DOHH2 (cell line): ENCODE results near the gene PRDM10.

ENCODE experiments used
- H3F3A ChIP-seq: fragments of 200-600 bp; sonication (generic), shearing (Covaris generic); 2 replicates; pipeline ENCODE4 v1.6.0; 2016; ENCODE audit warnings: antibody characterized with exemption, mild to moderate bottlenecking; ENCODE audit not compliant: control insufficient read depth, insufficient read depth
- H3K27ac ChIP-seq: fragments of 200-600 bp; sonication (generic); 2 replicates; pipeline ENCODE4 v1.5.1; 2014; ENCODE audit warnings: low read depth, mild to moderate bottlenecking, low read length, moderate library complexity
- H3K27me3 ChIP-seq: fragments of 200-600 bp; sonication (generic); 2 replicates; pipeline ENCODE4 v1.6.1; 2014; ENCODE audit warnings: mild to moderate bottlenecking, low read length, mixed read lengths; ENCODE audit not compliant: control insufficient read depth
- H3K36me3 ChIP-seq: fragments of 200-600 bp; sonication (generic); 2 replicates; pipeline ENCODE4 v1.6.1; 2014; ENCODE audit warnings: mild to moderate bottlenecking, low read length, moderate library complexity, mixed read lengths; ENCODE audit not compliant: control insufficient read depth
- H3K4me1 ChIP-seq: fragments of 200-600 bp; sonication (generic); 2 replicates; pipeline ENCODE4 v1.6.1; 2014; ENCODE audit warnings: mild to moderate bottlenecking, low read length, mixed read lengths; ENCODE audit not compliant: control insufficient read depth
- H3K4me2 ChIP-seq: fragments of 200-600 bp; sonication (generic); 2 replicates; pipeline ENCODE4 v1.6.0; 2014; ENCODE audit warnings: mild to moderate bottlenecking, low read length, moderate library complexity
- H3K4me3 ChIP-seq: fragments of 200-600 bp; sonication (generic); 2 replicates; pipeline ENCODE4 v1.5.1; 2014; ENCODE audit warnings: mild to moderate bottlenecking, low read length, mixed read lengths
- H3K79me2 ChIP-seq: fragments of 200-600 bp; sonication (generic); 2 replicates; pipeline ENCODE4 v1.6.1; 2014; ENCODE audit warnings: mild to moderate bottlenecking, low read length, mixed read lengths; ENCODE audit not compliant: control insufficient read depth
- H3K9me2 ChIP-seq: fragments of 200-600 bp; sonication (generic); replicated peaks from 2 replicates; pipeline ENCODE4 v1.6.1; 2014; ENCODE audit warnings: mild to moderate bottlenecking, low read length, mixed read lengths; ENCODE audit not compliant: control insufficient read depth
- H3K9me3 ChIP-seq: fragments of 200-600 bp; sonication (generic); 2 replicates; pipeline ENCODE4 v1.6.1; 2014; ENCODE audit warnings: antibody characterized with exemption, low read length, mixed read lengths; ENCODE audit not compliant: control insufficient read depth, insufficient read depth
- H4K20me1 ChIP-seq: fragments of 200-600 bp; sonication (generic); 2 replicates; pipeline ENCODE4 v1.6.0; 2014; ENCODE audit warnings: low read depth, mild to moderate bottlenecking, antibody characterized with exemption, low read length, moderate library complexity; ENCODE audit not compliant: control insufficient read depth, insufficient read depth
- CTCF ChIP-seq: fragments of 200-600 bp; sonication (generic); IDR thresholded peaks from one replicate; pipeline ENCODE4 v1.5.1; 2014; ENCODE audit warnings: antibody characterized with exemption, mild to moderate bottlenecking, low read depth, low read length; ENCODE audit not compliant: poor library complexity, severe bottlenecking
- EZH2phosphoT487 ChIP-seq: fragments of 200-600 bp; sonication (generic); IDR thresholded peaks from 2 replicates; pipeline ENCODE4 v1.6.1; 2017; ENCODE audit warnings: borderline replicate concordance, mild to moderate bottlenecking, antibody characterized with exemption, low read length, moderate library complexity, mixed read lengths

Gene PRDM10

GRCh38 chr11:129946256-129946655, 56.4 kb downstream of the PRDM10 start:
- no peaks in the 10 kb centered on the region for H3K27me3 ChIP-seq
- H3K27ac ChIP-seq, result peak overlapping the region; percentile 91
- no peak for TF ChIP-seq CTCF
- no peak for TF ChIP-seq EZH2phosphoT487
- no peaks in the 10 kb centered on the region for H3K9me2 ChIP-seq
- peak overlapping the region; percentile 85 for H3K4me3 ChIP-seq
- no peaks in the 10 kb centered on the region for H3K9me3 ChIP-seq
- peaks cover 28% of the 10 kb centered on the region for H3F3A ChIP-seq
- peaks cover 51% of the 10 kb centered on the region for H3K36me3 ChIP-seq
- peaks cover 65% of the 10 kb centered on the region for H3K79me2 ChIP-seq
- peaks cover 86% of the 10 kb centered on the region for H3K4me1 ChIP-seq
- H3K4me2 ChIP-seq, result peak overlapping the region; percentile 89
- H4K20me1 ChIP-seq, result no peaks in the 10 kb centered on the region

- H3K4me3 ChIP-seq, result peak overlapping the region; percentile 85
- peaks cover 72% of the 10 kb centered on the region for H3K79me2 ChIP-seq
- peak overlapping the region; percentile 91 for H3K27ac ChIP-seq
- H3K36me3 ChIP-seq, result peaks cover 59% of the 10 kb centered on the region
- TF ChIP-seq CTCF, result no peak
- TF ChIP-seq EZH2phosphoT487, result no peak
- H3K9me3 ChIP-seq, result no peaks in the 10 kb centered on the region
- no peaks in the 10 kb centered on the region for H4K20me1 ChIP-seq
- H3K27me3 ChIP-seq, result no peaks in the 10 kb centered on the region
- peaks cover 86% of the 10 kb centered on the region for H3K4me1 ChIP-seq
- peak overlapping the region; percentile 89 for H3K4me2 ChIP-seq
- peaks cover 26% of the 10 kb centered on the region for H3F3A ChIP-seq
- no peaks in the 10 kb centered on the region for H3K9me2 ChIP-seq
These were observed 57.3 kb downstream of the PRDM10 start for GRCh38 chr11:129945373-129945772.

GRCh38 chr11:129944696-129945095, 57.9 kb downstream of the PRDM10 start:
- Histone ChIP-seq H3K27ac (no peak overlapping the region; the same call in 1 of the 2 replicates), H3K27me3 (no peaks in the 10 kb centered on the region), H3K79me2 (peaks cover 74% of the 10 kb centered on the region), H3K4me1 (peaks cover 86% of the 10 kb centered on the region), H3K9me2 (no peaks in the 10 kb centered on the region), H3K4me2 (peak overlapping the region; percentile 89), H3K9me3 (no peaks in the 10 kb centered on the region), H3K4me3 (peak overlapping the region; percentile 85), H4K20me1 (no peaks in the 10 kb centered on the region), H3F3A (peaks cover 23% of the 10 kb centered on the region), H3K36me3 (peaks cover 65% of the 10 kb centered on the region)
- no peak for TF ChIP-seq EZH2phosphoT487
- TF ChIP-seq CTCF, result no peak

- peaks cover 10% of the 10 kb centered on the region; the same call in 1 of the 2 replicates for H3F3A ChIP-seq
- peaks cover 80% of the 10 kb centered on the region for H3K36me3 ChIP-seq
- H3K27me3 ChIP-seq, result no peaks in the 10 kb centered on the region
- H3K9me2 ChIP-seq, result no peaks in the 10 kb centered on the region
- no peaks in the 10 kb centered on the region for H3K9me3 ChIP-seq
- peaks cover 86% of the 10 kb centered on the region for H3K4me1 ChIP-seq
- peak overlapping the region; percentile 42 for H3K4me3 ChIP-seq
- 0 out of 2 replicates have a peak overlapping the region, but pooled peaks have one; percentile 9 for H3K27ac ChIP-seq
- H3K4me2 ChIP-seq, result peak overlapping the region; percentile 67
- H3K79me2 ChIP-seq, result peaks cover 83% of the 10 kb centered on the region
- no peaks in the 10 kb centered on the region for H4K20me1 ChIP-seq
- no peak for TF ChIP-seq EZH2phosphoT487
These were observed 59.6 kb downstream of the PRDM10 start for GRCh38 chr11:129943036-129943435.
